Adrenal gland (tissue), 5 donors: Measurements from ENCODE around the gene STX16.

Experiments used
- POLR2A ChIP-seq, 2 donors: fragments of 450-650 bp; IDR thresholded peaks; one replicate each; pipeline ENCODE4 v1.6.1; 2017; ENCODE audit warnings: antibody characterized with exemption in 2 of 2, mild to moderate bottlenecking in 2 of 2, moderate library complexity in 1 of 2
- TF ChIP-seq, protein P1 (sequence below), 6 experiments: fragments of 450-650 bp in 4 of 6; fragments of 200-600 bp in 2 of 6; sonication (generic) in 1 of 6; IDR thresholded peaks; 1 replicate in 5 of 6; 2 replicates in 1 of 6; pipeline versions ENCODE4 v1.5.1 to v1.8.0; 2016 to 2021; ENCODE audit warnings: antibody characterized with exemption in 6 of 6, mild to moderate bottlenecking in 2 of 6, moderate library complexity in 1 of 6
- donor health status: DM: no; HTN: no; CAD: no.

DNA sequence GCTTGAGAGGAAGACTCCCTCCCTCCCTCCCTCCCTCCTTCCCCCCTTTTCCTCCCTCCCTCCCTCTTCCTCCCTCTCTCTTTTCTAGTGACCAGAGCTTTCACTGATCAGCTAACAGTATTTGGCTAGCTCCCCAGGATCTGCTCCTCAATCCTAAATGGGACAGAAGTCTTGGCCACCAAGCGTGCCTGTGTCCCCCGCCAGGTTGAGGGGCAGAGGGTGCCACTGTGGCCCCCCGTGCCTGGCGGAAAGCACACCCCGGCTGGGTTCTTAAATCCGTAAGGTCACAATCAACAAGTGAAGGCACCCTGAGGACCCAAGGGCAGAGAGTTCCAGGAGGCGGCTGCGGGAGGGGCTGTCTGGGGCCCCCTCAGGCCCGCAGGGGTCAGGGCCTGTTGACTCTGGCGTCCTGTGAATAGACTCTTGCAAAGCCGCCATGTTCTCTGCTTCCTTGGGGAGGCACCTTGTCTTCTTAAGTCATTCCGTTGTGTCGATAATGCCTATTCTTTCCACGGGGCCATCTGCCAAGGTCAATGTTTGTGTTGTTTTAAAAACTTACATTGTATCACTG, 38.9 kb upstream of the STX16 start:
- TF ChIP-seq, protein P1, sequence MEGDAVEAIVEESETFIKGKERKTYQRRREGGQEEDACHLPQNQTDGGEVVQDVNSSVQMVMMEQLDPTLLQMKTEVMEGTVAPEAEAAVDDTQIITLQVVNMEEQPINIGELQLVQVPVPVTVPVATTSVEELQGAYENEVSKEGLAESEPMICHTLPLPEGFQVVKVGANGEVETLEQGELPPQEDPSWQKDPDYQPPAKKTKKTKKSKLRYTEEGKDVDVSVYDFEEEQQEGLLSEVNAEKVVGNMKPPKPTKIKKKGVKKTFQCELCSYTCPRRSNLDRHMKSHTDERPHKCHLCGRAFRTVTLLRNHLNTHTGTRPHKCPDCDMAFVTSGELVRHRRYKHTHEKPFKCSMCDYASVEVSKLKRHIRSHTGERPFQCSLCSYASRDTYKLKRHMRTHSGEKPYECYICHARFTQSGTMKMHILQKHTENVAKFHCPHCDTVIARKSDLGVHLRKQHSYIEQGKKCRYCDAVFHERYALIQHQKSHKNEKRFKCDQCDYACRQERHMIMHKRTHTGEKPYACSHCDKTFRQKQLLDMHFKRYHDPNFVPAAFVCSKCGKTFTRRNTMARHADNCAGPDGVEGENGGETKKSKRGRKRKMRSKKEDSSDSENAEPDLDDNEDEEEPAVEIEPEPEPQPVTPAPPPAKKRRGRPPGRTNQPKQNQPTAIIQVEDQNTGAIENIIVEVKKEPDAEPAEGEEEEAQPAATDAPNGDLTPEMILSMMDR (IDR thresholded peaks at IDR 0.05): no peak
- TF ChIP-seq POLR2A (IDR thresholded peaks at IDR 0.05): no peak
